GM21825 (cell line): Measurements from ENCODE around the gene COL1A2.

ENCODE experiments used
- ATAC-seq: cut with Tn5 transposase; IDR thresholded peaks from one replicate; pipeline ENCODE4 v1.9.1; 2021; ENCODE audit warnings: mild to moderate bottlenecking, moderate library complexity; ENCODE audit not compliant: unreplicated experiment

COL1A2 gene

GRCh38 chr7:94409200-94409948 lies 14.7 kb downstream of the COL1A2 start:
- ATAC-seq = no peak

- ATAC-seq = no peak
These were observed 15.9 kb downstream of the COL1A2 start for GRCh38 chr7:94410413-94411187.

GRCh38 chr7:94411188-94411466 lies 16.4 kb downstream of the COL1A2 start:
- ATAC-seq = no peak

- no peak for ATAC-seq
These were observed 18.1 kb downstream of the COL1A2 start for GRCh38 chr7:94412762-94413322.

- no peak for ATAC-seq
These were observed 19.8 kb downstream of the COL1A2 start for GRCh38 chr7:94414481-94414880.

- no peak for ATAC-seq
These were observed 20.3 kb downstream of the COL1A2 start for GRCh38 chr7:94414980-94415379.

- no peak for ATAC-seq
These were observed 22.6 kb downstream of the COL1A2 start for GRCh38 chr7:94417306-94417705.

GRCh38 chr7:94417901-94418300 lies 23.2 kb downstream of the COL1A2 start:
- no peak for ATAC-seq

GRCh38 chr7:94418851-94419250 lies 24.2 kb downstream of the COL1A2 start:
- ATAC-seq = no peak

- ATAC-seq = no peak
These were observed 25.6 kb downstream of the COL1A2 start for GRCh38 chr7:94420328-94420727.

GRCh38 chr7:94421681-94422080 lies 27.0 kb downstream of the COL1A2 start:
- ATAC-seq = no peak

- no peak for ATAC-seq
These were observed 27.4 kb downstream of the COL1A2 start for GRCh38 chr7:94422136-94422535.

GRCh38 chr7:94422827-94423460 lies 28.2 kb downstream of the COL1A2 start:
- no peak for ATAC-seq

- ATAC-seq = no peak
These were observed 29.4 kb downstream of the COL1A2 start for GRCh38 chr7:94423863-94424735.

- ATAC-seq = no peak
These were observed 30.9 kb downstream of the COL1A2 start for GRCh38 chr7:94425546-94425945.

- no peak for ATAC-seq
These were observed 32.5 kb downstream of the COL1A2 start for GRCh38 chr7:94426980-94427875.

- ATAC-seq = no peak
These were observed 34.5 kb downstream of the COL1A2 start for GRCh38 chr7:94429153-94429552.

GRCh38 chr7:94431176-94431575 lies 36.5 kb downstream of the COL1A2 start:
- ATAC-seq = no peak

GRCh38 chr7:94431619-94432280 lies 37.1 kb downstream of the COL1A2 start:
- no peak for ATAC-seq
